Measurements from ENCODE around the gene ZNF792.
"Not testable (repeated sequence)": the region's sequence is repeated elsewhere in the genome, so short reads cannot be mapped to it uniquely, and the experiment has no call there.

DNA sequence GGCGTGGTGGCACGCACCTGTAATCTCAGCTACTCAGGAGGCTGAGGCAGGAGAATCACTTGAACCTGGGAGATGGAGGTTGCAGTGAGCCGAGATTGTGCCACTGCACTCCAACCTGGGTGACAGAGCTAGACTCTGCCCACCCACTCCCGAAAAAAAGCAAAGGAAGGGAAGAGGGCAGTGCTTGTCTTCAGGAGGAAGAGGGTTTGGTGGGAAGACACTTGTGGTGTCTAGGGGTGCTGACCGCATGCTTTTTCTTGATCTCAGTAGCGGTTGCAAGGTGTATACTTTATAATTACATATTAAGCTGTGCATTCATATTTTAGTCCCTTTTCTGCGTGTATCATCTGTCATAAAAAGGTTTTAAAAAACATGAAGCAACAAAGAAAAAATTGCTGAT, 28.6 kb upstream of the ZNF792 start:
- TF ChIP-seq CTCF, POLR2A (IDR thresholded peaks at IDR 0.05): not testable (repeated sequence)
